ENCODE results near the gene ZNF722.

DNA sequence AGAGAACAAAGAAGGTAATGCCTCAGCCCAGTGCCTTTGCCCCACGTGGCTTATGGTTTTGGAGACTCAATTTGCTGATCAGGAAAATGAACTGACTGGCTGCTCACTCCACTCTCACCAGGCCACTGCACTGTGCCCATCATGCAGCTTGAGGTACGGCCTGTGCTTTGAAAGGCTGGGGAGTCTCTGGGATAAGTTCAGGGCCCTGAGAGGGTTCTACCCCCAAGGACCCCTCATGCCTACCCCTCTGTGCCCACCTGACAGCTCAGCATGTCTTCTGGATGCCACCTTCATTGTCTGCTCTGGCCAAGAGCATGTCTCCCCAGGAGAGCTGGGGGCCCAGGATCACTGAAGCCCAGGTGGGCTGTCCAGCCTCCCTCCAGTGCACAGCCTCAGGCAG is 45.5 kb upstream of the ZNF722 start:
- no peak for TF ChIP-seq POLR2AphosphoS5 (IDR thresholded peaks at IDR 0.05; ENCODE audit: low read depth)
- TF ChIP-seq, protein P1, sequence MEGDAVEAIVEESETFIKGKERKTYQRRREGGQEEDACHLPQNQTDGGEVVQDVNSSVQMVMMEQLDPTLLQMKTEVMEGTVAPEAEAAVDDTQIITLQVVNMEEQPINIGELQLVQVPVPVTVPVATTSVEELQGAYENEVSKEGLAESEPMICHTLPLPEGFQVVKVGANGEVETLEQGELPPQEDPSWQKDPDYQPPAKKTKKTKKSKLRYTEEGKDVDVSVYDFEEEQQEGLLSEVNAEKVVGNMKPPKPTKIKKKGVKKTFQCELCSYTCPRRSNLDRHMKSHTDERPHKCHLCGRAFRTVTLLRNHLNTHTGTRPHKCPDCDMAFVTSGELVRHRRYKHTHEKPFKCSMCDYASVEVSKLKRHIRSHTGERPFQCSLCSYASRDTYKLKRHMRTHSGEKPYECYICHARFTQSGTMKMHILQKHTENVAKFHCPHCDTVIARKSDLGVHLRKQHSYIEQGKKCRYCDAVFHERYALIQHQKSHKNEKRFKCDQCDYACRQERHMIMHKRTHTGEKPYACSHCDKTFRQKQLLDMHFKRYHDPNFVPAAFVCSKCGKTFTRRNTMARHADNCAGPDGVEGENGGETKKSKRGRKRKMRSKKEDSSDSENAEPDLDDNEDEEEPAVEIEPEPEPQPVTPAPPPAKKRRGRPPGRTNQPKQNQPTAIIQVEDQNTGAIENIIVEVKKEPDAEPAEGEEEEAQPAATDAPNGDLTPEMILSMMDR (conservative IDR thresholded peaks at IDR 0.05; ENCODE audit: low read depth in 2 of 2): no peak
